H1 (cell line): Measurements from ENCODE around the gene THADA. TPM values are rescaled to one million over a fixed set of nuclear protein-coding genes. Genes with fewer than 3 reads are reported as not detected.

ENCODE experiments used
- CTCF ChIA-PET: fragments of 300-600 bp; sonication (Branson Sonifier 250); formaldehyde crosslinking; loops from one replicate; lab custom pipeline; 2021; ENCODE audit not compliant: partially characterized antibody; lab: Charles Lee
- POLR2A ChIA-PET: fragments of 300-600 bp; sonication (Branson Sonifier 250); formaldehyde crosslinking; loops from one replicate; lab custom pipeline; 2021; ENCODE audit warnings: inconsistent platforms; ENCODE audit not compliant: partially characterized antibody; lab: Charles Lee
- DNase-seq, 2 experiments: peaks; one replicate each; pipeline versions ENCODE4 v3.0.0 to v3.0.0-alpha.2; 2010 to 2022; ENCODE audit warnings: low spot score in 2 of 2, low read depth in 1 of 2, mixed read lengths in 1 of 2
- FAIRE-seq: peaks from 2 replicates; lab custom pipeline; 2011; peaks lifted over from hg19 to GRCh38; lab: Jason Lieb, UNC
- H2AFZ ChIP-seq: 2 replicates; pipeline ENCODE4 v1.8.1; 2012; ENCODE audit warnings: low read length, inconsistent platforms
- H2AK5ac ChIP-seq: 2 replicates; pipeline ENCODE4 v1.6.1; 2013; ENCODE audit warnings: low read depth, low read length
- H2BK120ac ChIP-seq: replicated peaks from 2 replicates; pipeline ENCODE3; 2013; ENCODE audit warnings: low read depth, low read length, inconsistent platforms
- H2BK12ac ChIP-seq: 2 replicates; pipeline ENCODE4 v1.6.1; 2013; ENCODE audit warnings: low read depth, low read length
- H2BK15ac ChIP-seq: 2 replicates; pipeline ENCODE4 v1.6.1; 2013; ENCODE audit warnings: low read length
- H2BK20ac ChIP-seq: 2 replicates; pipeline ENCODE4 v1.6.1; 2013; ENCODE audit warnings: low read length
- H2BK5ac ChIP-seq: 2 replicates; pipeline ENCODE4 v1.6.1; 2013; ENCODE audit warnings: low read depth, low read length
- H3K14ac ChIP-seq: 2 replicates; pipeline ENCODE4 v1.6.1; 2013; ENCODE audit warnings: inconsistent platforms; ENCODE audit not compliant: insufficient read length
- H3K18ac ChIP-seq: 2 replicates; pipeline ENCODE4 v1.6.1; 2013; ENCODE audit warnings: low read length; ENCODE audit errors: extremely low read depth
- H3K23ac ChIP-seq: 2 replicates; pipeline ENCODE4 v1.6.1; 2013; ENCODE audit warnings: inconsistent platforms; ENCODE audit not compliant: insufficient read length
- H3K23me2 ChIP-seq: 2 replicates; pipeline ENCODE4 v1.6.1; 2013; ENCODE audit warnings: low read depth, low read length
- H3K27ac ChIP-seq: 2 replicates; pipeline ENCODE4 v1.6.1; 2011; ENCODE audit warnings: low read depth, low read length, inconsistent platforms
- H3K27me3 ChIP-seq, 4 experiments: replicated peaks in 1 of 4; 1 replicate in 1 of 4; 2 replicates in 3 of 4; pipeline versions ENCODE4 v1.6.1 to v1.8.1; 2011 to 2013; ENCODE audit warnings: low read length in 3 of 4, mild to moderate bottlenecking in 3 of 4, inconsistent platforms in 2 of 4, mixed read lengths in 2 of 4, moderate library complexity in 1 of 4; ENCODE audit not compliant: control insufficient read depth in 3 of 4, insufficient read depth in 3 of 4; ENCODE audit errors: extremely low read depth in 1 of 4
- H3K36me3 ChIP-seq, 4 experiments: 2 replicates each; pipeline versions ENCODE4 v1.6.1 to v1.8.1; 2011 to 2013; ENCODE audit warnings: mild to moderate bottlenecking in 4 of 4, low read length in 3 of 4, moderate library complexity in 2 of 4, control low read depth in 1 of 4, inconsistent platforms in 1 of 4; ENCODE audit not compliant: insufficient read depth in 4 of 4, control insufficient read depth in 2 of 4
- H3K4ac ChIP-seq: replicated peaks from 2 replicates; pipeline ENCODE3; 2013; ENCODE audit warnings: low read length, low read depth, mixed read lengths, inconsistent platforms; ENCODE audit not compliant: insufficient read length
- H3K4me1 ChIP-seq, 4 experiments: replicated peaks in 1 of 4; 1 replicate in 1 of 4; 2 replicates in 3 of 4; pipeline versions ENCODE4 v1.6.1 to v1.8.1; 2011 to 2013; ENCODE audit warnings: low read length in 3 of 4, inconsistent platforms in 2 of 4, mixed read lengths in 1 of 4; ENCODE audit not compliant: insufficient read depth in 4 of 4, control insufficient read depth in 3 of 4
- H3K4me2 ChIP-seq, 2 experiments: 2 replicates each; pipeline versions ENCODE4 v1.6.1 to v1.8.1; 2011 to 2013; ENCODE audit warnings: low read depth in 2 of 2, low read length in 2 of 2, control low read depth in 1 of 2, inconsistent platforms in 1 of 2, mild to moderate bottlenecking in 1 of 2; ENCODE audit not compliant: insufficient read depth in 1 of 2
- H3K4me3 ChIP-seq, 4 experiments: fragments of 200-600, 300-600 bp in 1 of 4; sonication (generic), shearing (Covaris generic), sonication (Bioruptor Twin) in 1 of 4; 2 replicates each; pipeline versions ENCODE4 v1.5.1 to v1.8.1; 2011 to 2016; ENCODE audit warnings: low read length in 4 of 4, low read depth in 3 of 4, control low read depth in 2 of 4, inconsistent platforms in 2 of 4, mild to moderate bottlenecking in 2 of 4, mixed read lengths in 1 of 4, moderate library complexity in 1 of 4; ENCODE audit not compliant: insufficient read depth in 2 of 4; ENCODE audit errors: extremely low read depth in 1 of 4
- H3K56ac ChIP-seq: replicated peaks from 2 replicates; pipeline ENCODE3; 2013; ENCODE audit warnings: low read depth, mild to moderate bottlenecking, mixed read lengths, low read length, inconsistent platforms; ENCODE audit not compliant: insufficient read length
- H3K79me1 ChIP-seq: 2 replicates; pipeline ENCODE4 v1.6.1; 2013; ENCODE audit warnings: low read depth, low read length, control low read depth
- H3K79me2 ChIP-seq, 2 experiments: 2 replicates each; pipeline versions ENCODE4 v1.6.1 to v1.8.1; 2012 to 2013; ENCODE audit warnings: low read length in 2 of 2, mild to moderate bottlenecking in 2 of 2, inconsistent platforms in 1 of 2; ENCODE audit not compliant: insufficient read depth in 2 of 2, control insufficient read depth in 1 of 2
- H3K9ac ChIP-seq, 4 experiments: replicated peaks in 1 of 4; 1 replicate in 1 of 4; 2 replicates in 3 of 4; pipeline versions ENCODE4 v1.6.1 to v1.8.1; 2011 to 2013; ENCODE audit warnings: low read depth in 3 of 4, low read length in 3 of 4, control low read depth in 2 of 4, mild to moderate bottlenecking in 2 of 4, moderate library complexity in 2 of 4, inconsistent platforms in 1 of 4; ENCODE audit errors: extremely low read depth in 1 of 4
- H3K9me3 ChIP-seq, 2 experiments: 2 replicates each; pipeline versions ENCODE4 v1.6.1 to v1.8.1; 2012 to 2013; ENCODE audit warnings: mild to moderate bottlenecking in 2 of 2, moderate library complexity in 2 of 2, control low read depth in 1 of 2, inconsistent platforms in 1 of 2, low read depth in 1 of 2, low read length in 1 of 2, mixed read lengths in 1 of 2; ENCODE audit not compliant: insufficient read depth in 2 of 2
- H4K20me1 ChIP-seq, 2 experiments: replicated peaks in 1 of 2; 2 replicates each; pipeline versions ENCODE3 to v1.8.1; 2011 to 2013; ENCODE audit warnings: inconsistent platforms in 2 of 2, low read length in 2 of 2, mild to moderate bottlenecking in 1 of 2; ENCODE audit not compliant: insufficient read depth in 2 of 2, control insufficient read depth in 1 of 2
- H4K5ac ChIP-seq: 2 replicates; pipeline ENCODE4 v1.6.1; 2013; ENCODE audit warnings: low read length, low read depth, mixed read lengths, inconsistent platforms; ENCODE audit not compliant: insufficient read length
- H4K8ac ChIP-seq: 2 replicates; pipeline ENCODE4 v1.8.0; 2013; ENCODE audit warnings: mild to moderate bottlenecking, moderate library complexity, low read length, inconsistent platforms; ENCODE audit not compliant: insufficient read depth; ENCODE audit errors: extremely low read depth
- H4K91ac ChIP-seq: replicated peaks from 2 replicates; pipeline ENCODE3; 2013; ENCODE audit warnings: low read length, mixed read lengths, inconsistent platforms; ENCODE audit not compliant: insufficient read length
- EZH2 ChIP-seq: fragments of 200-600 bp; sonication (generic); IDR thresholded peaks from 2 replicates; pipeline ENCODE4 v1.7.1; 2012; ENCODE audit warnings: low read depth, mild to moderate bottlenecking, moderate library complexity, low read length, inconsistent platforms; ENCODE audit not compliant: severe bottlenecking
- KDM5A ChIP-seq: fragments of 200-600 bp; IDR thresholded peaks from 2 replicates; pipeline ENCODE4 v1.7.1; 2012; ENCODE audit warnings: mild to moderate bottlenecking, low read length, inconsistent platforms, mixed read lengths
- SAP30 ChIP-seq: fragments of 300-600 bp; sonication (generic); IDR thresholded peaks from 2 replicates; pipeline ENCODE4 v1.7.1; 2012; ENCODE audit warnings: low read length, moderate library complexity, mild to moderate bottlenecking, inconsistent platforms; ENCODE audit not compliant: insufficient read depth, insufficient replicate concordance
- SP4 ChIP-seq: IDR thresholded peaks from 2 replicates; pipeline ENCODE4 v1.6.1; 2012; ENCODE audit warnings: low read length, inconsistent platforms
- TBP ChIP-seq: IDR thresholded peaks from 2 replicates; pipeline ENCODE4 v1.6.1; 2011; ENCODE audit warnings: low read depth, low read length, improper control_type of control experiment
- WGBS, 2 experiments: shearing (Covaris generic) in 1 of 2; methylation state at CpG; one replicate each; pipeline versions ENCODE4 v1.1.6 to v1.1.7; 2013 to 2015; ENCODE audit warnings: low lambda C conversion rate in 2 of 2, mixed read lengths in 2 of 2, inconsistent platforms in 1 of 2, low coverage in 1 of 2, missing lambda C conversion rate in 1 of 2; ENCODE audit not compliant: insufficient replicate concordance in 2 of 2, insufficient coverage in 1 of 2, insufficient read length in 1 of 2; ENCODE audit errors: extremely low coverage in 1 of 2, missing lambda C conversion rate in 1 of 2; 5-methylcytosine and 5-hydroxymethylcytosine counted together
- polyA plus RNA-seq, 7 experiments: library from polyadenylated mRNA; depleted of rRNA in 3 of 7; stranded (reverse) in 5 of 7; unstranded in 2 of 7; fragments of >200 nt in 5 of 7; fragments of 200-250 nt in 2 of 7; gene quantifications; 1 replicate in 5 of 7; 2 replicates in 1 of 7; 4 replicates in 1 of 7; pipeline versions ENCODE4 v1.2.1 to v1.2.3, GENCODE V29; 2011 to 2013; ENCODE audit warnings: missing spikeins in 2 of 7, mixed read lengths in 2 of 7
- total RNA-seq: library from RNA; stranded (reverse); fragmentation: NEBNext Ultra II Directional; extraction: Animal tissue kit (Norgen Biotek cat#: 25700); gene quantifications from 2 replicates; pipeline ENCODE4 v1.2.1, GENCODE V29; 2021

The THADA gene
- total and polyA plus RNA-seq, 2 of the 8 experiments (the other 6 are each of a cell fraction or from before 2014, with no cell fraction given) = 22.4 to 26.8 TPM

- no peak overlapping the region for H4K5ac ChIP-seq
- no peak overlapping the region for H4K8ac ChIP-seq
- H2AK5ac ChIP-seq = no peak overlapping the region
- no peaks in the 10 kb centered on the region for H3K9me3 ChIP-seq
- no peaks in the 10 kb centered on the region for H3K23me2 ChIP-seq
- 83% methylated on average over 2 of the region's 2 CpGs; no CpG with 5 or more reads in 1 of the 2 experiments for WGBS, 2 experiments
- H3K27ac ChIP-seq = no peak overlapping the region
- no peak overlapping the region for H3K56ac ChIP-seq
- H2BK20ac ChIP-seq = no peak overlapping the region
- H3K18ac ChIP-seq = no peak overlapping the region
- ChIA-PET CTCF (interaction anchor here (0.6 to 1.5 kb wide), 3 partner anchors 29 to 45 kb away, joined by 3 to 9 read pairs (median 4); no protein-coding TSS in a partner anchor), POLR2A (no interaction called here)
- H3K27me3 ChIP-seq = no peaks in the 10 kb centered on the region
- DNase-seq (no peak), FAIRE-seq (no peak)
- no peak overlapping the region for H2BK120ac ChIP-seq
- H3K9ac ChIP-seq = no peak overlapping the region
- no peak overlapping the region for H3K4me3 ChIP-seq
- no peaks in the 10 kb centered on the region for H3K36me3 ChIP-seq
- H3K79me1 ChIP-seq = no peaks in the 10 kb centered on the region
- no peak overlapping the region for H2BK15ac ChIP-seq
- no peak overlapping the region for H4K91ac ChIP-seq
- no peak overlapping the region for H3K14ac ChIP-seq
- no peak overlapping the region for H3K4ac ChIP-seq
- no peak overlapping the region for H2AFZ ChIP-seq
- no peak overlapping the region for H3K4me2 ChIP-seq
- no peaks in the 10 kb centered on the region for H3K79me2 ChIP-seq
- no peak overlapping the region for H3K23ac ChIP-seq
- H2BK5ac ChIP-seq = no peak overlapping the region
- no peaks in the 10 kb centered on the region for H3K4me1 ChIP-seq
- H2BK12ac ChIP-seq = no peak overlapping the region
- no peaks in the 10 kb centered on the region for H4K20me1 ChIP-seq
- TF ChIP-seq SP4 (no peak), KDM5A (no peak), SAP30 (no peak), TBP (no peak), EZH2 (no peak)
Measured at GRCh38 chr2:43258547-43259156, 337.2 kb downstream of the THADA start.
